HG03354 (cell line): ENCODE results near the gene UST.
"Not testable (repeated sequence)": the region's sequence is repeated elsewhere in the genome, so short reads cannot be mapped to it uniquely, and the experiment has no call there.

Source experiments
- ATAC-seq: cut with Tn5 transposase; IDR thresholded peaks from one replicate; pipeline ENCODE4 v1.9.1; 2021; ENCODE audit warnings: mild to moderate bottlenecking; ENCODE audit not compliant: unreplicated experiment, poor library complexity, severe bottlenecking

UST gene

DNA sequence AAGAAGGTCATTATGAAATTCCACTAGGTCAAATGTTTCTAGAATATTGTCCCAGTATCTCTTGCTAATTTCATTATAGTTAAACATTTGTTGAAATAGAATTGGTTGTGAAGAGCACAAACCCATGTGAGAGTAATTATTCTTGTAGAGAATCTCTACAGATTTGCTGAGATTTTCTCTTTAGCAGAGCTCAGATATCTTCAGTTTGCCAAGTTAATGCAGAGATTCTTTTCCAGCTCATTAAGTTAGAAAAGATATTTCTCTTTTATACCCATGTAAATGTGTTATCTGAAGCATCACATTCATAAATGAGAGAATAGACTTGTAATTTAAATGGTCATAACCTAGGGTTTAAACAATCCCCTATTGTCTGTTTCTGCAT lies 338.7 kb downstream of the UST start:
- no peak for ATAC-seq

GRCh38 chr6:149086363-149086762 lies 339.5 kb downstream of the UST start:
- no peak for ATAC-seq

GRCh38 chr6:149087898-149088297 lies 341.1 kb downstream of the UST start:
- no peak for ATAC-seq

DNA sequence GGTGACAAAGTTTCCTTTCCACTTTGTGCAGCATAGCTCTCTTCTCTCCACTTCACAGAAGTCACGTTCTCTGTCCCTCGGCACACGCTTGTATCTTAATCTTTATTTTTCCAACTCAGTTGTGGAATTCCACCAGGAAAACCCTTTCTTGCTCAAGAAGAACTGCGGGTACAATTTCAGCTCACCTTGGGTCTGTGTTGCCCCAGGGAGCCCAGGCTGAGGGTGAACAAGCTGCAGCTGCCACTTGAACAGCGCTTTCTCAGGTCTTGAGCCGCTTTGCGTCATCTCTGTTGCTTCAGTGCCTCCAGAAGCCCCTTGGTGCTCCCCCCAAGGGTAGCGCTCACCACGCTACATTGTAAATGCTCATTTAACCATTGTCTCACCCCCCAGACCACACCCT lies 341.5 kb downstream of the UST start:
- ATAC-seq = no peak

DNA sequence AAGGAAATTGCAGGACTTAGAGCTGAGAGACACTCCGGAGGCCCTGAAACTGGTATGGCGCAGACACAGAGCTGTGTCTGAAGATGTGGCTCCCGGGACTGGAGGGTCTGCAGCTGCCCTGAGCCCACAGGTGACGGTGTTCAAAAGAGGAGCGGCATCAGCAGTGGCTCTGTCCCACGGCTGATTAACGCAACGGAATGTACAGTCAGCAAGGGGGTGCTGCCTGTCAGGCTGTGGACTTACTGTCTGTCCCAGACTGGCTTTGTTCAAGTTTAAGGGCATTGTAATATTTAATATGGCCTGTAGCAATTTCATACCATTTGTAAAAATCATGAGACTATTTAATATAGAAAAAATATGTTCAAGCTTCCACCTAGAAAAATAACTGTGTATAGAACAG lies 342.7 kb downstream of the UST start:
- ATAC-seq = no peak

- ATAC-seq = no peak
These were observed 344.1 kb downstream of the UST start for GRCh38 chr6:149090937-149091336.

DNA sequence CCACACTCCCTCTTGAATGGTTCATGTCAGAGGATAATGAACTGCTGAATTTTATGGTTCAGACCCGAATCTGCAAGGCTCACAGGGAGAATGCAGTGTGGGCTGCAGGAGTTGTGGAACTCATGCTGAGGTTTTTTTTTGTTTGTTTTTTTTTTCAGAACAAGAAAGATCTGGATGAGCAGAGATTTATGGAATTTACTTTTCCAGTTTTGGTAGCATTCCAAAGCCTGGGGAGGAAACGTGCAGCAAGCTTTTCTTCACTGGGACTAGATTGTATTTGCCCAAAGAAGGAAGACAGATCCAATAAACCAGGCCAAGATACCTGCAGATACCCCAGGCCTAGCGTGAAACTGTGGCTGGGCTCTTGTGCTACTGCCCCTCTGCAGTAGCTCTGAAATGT lies 346.8 kb downstream of the UST start:
- no peak for ATAC-seq

DNA sequence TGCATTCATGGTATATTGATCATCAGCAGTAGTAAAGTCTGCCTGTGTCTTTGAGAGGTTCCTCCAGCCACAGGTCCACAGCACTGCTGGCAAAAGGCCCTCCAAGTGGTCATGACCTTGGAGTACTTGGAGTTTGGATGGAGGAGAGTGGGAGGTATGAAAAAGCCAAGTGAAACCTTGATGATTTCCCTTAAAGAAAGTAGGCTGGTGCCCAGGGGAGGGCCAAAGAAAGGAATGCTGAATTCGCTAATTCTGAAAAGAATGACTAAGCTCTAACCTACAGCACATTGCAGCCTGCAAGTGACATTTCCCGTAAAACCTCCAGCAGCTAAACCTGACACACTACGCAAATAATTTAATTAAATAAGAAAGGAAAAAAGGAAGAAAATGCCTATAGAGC lies 347.3 kb downstream of the UST start:
- no peak for ATAC-seq

DNA sequence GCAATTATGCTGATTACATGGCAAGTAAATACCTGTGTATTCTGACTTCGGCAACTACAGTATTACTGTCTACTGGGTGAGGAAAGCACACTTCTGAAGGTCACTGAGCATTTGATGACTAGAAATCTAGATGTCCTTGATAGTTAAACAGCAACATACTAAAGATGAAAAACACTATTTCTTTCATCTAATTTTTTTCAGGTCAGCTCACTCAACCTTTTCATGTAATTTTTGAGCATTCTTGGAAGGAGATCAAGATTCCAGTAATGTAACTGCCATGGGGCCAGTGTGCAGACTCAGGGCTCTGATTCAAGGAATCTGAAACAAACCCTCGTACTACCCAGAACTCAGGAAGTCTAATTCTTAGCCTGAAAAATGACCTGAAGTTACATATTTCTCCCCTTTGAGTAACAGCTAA lies 348.1 kb downstream of the UST start:
- no peak for ATAC-seq

DNA sequence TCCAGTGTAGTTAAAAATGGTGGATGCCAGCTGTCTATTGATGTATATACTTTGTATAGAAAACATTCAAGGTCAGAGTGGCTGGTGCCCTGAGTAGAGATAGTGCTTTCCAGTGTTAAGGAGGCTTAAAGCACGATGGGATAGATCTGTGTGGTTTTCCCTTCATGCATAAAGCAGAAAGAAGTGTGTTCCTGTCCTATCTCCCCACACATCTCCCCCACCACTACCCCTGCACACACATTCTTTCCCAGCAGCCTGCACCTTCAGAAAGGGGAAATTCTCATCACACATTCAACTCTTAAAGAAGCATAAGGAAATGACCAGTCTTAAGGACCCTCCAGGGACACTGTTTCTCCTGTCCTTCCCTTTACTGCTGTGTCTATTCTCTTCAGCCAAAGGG lies 349.0 kb downstream of the UST start:
- no peak for ATAC-seq

DNA sequence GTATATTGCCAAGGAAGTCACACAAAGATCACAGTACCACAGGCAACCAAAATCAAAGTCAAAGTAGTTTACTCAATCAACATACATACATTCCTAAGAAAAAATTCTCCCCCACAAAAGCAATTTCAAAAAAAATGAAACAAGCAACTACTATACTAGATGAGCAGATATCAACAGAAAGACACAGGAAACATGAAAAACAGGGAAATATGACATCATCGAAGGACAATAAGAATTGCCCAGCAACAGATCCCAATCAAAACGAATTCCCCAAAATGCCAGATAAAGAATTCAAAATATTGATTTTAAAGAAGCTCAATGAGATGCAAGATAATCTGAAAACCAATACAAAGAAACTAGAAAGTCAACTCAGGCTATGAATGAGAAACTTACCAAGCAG lies 351.0 kb downstream of the UST start:
- ATAC-seq = no peak

- no peak for ATAC-seq
These were observed 352.0 kb downstream of the UST start for GRCh38 chr6:149098700-149099276.

- no peak for ATAC-seq
These were observed 355.5 kb downstream of the UST start for GRCh38 chr6:149102324-149102723.

DNA sequence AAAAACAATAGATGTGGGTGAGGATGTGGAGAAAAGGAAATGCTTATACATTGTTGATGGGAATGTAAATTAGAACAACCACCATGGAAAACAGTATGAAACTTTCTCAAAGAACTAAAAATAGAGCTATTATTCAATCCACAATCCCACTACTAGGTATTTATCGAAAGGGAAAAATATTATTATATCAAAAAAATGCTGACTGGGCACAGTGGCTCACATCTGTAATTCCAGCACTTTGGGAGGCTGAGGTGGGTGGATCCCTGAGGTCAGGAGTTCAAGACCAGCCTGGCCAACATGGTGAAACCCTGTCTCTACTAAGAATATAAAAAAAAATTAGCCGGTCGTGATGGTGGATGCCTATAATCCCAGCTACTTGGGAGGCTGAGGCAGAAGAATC lies 357.1 kb downstream of the UST start:
- ATAC-seq = not testable (repeated sequence)

DNA sequence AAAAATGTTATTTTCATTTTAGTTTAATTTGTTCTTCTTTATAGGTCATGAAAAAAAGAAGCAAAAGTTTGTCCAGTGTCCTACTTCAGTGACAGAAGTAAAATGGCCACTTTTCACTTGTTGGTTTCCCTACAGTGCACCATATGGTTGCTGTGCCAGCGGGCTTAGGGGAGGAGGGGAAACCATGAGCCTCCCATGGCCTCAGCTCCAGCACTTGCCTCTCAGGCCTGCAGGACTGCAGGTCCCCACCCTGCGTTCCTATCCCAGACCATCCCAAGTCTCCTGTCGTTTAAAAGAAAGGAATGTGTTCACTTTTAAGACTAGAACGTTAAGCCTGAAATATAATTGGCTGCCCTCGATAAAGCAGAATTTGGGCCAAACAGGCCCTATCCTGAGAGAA lies 360.7 kb downstream of the UST start:
- ATAC-seq = no peak

DNA sequence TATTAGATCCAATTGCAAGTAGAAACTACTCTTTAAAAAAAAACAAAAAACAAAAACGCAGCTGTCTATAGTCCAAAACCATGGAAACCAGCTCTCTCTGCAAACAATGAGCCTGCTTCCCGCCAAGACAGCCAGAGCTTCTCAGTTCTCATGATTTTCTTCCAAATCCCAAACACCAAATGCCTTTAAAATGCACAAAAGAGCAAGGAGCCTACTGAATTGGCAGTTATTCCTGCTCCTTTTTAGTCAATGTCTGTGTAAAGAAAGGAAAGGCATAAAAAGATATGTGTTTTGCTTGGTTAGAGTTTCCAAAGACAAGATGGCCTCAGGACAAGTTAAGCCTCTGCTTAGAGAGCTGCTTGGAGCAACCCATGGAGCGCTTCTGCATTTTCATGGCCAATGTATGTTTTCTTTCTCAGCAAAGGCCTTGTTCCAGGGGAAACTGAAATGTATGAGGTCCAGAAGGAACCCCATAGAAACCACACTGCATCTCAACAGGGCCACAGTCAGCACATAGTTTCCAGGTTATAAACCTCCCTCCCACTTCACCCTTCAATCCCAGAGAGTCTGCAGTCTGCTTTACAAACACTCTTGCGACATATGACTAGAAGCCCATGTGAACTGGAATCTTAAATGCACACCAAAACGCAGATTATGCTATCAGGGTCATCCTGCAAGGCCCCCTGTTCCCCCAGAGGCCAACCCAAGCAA lies 361.4 kb downstream of the UST start:
- ATAC-seq = no peak

GRCh38 chr6:149108749-149109100 lies 361.9 kb downstream of the UST start:
- no peak for ATAC-seq

DNA sequence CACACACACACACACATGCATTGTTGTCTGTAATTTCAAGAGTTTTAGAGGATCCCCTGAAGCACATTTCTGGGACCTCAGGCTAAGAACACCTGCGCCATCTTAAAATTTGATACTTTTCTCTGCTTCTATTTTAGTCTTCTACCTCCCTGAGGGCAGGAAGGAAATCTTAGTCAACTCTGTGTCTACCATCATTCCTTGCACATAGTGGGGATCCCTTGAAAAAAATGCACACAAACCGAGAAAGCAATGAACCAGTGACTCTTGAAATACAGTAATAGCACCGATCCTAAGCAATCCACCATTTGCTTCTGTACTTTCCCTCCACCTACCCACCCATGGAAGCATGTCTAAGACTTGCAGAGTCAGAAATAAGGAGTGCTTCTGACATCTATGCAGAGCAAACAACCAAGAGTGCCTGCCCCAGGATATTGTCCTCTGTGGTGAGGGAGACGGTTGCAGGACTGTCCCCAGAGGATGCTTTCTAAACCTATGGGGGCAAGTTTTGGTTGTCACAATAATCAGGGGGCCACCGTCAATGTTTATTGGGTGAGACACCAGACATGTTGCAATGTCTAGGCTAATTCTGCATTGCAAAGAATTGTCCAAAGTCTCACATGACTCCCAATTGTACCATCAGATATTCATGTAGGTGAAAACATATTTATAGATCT lies 362.7 kb downstream of the UST start:
- no peak for ATAC-seq

GRCh38 chr6:149111556-149112115 lies 364.8 kb downstream of the UST start:
- ATAC-seq = peak; percentile 65

GRCh38 chr6:149112976-149113375 lies 366.1 kb downstream of the UST start:
- ATAC-seq = peak; percentile 41

DNA sequence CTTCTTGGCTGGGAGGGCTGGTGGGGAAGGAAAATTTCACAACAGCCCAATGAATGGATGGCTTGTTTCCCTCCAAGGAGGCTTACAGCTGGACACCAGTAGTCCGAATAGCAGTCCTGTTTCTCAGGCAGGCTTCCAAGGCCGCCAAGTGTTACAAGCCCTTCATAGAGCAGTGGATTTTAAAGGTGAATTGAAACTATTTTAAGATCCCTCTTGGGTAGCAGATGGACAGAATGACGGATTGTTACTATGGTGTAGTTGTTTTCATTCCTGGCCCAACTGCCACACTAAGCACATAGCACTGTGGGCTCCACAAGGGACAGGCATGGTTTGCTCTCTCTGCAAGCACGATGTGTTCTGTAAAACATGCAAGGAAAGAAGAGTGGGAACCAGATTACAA lies 367.3 kb downstream of the UST start:
- no peak for ATAC-seq
